ENCODE measurements around the gene TGM6.

Gene TGM6

DNA sequence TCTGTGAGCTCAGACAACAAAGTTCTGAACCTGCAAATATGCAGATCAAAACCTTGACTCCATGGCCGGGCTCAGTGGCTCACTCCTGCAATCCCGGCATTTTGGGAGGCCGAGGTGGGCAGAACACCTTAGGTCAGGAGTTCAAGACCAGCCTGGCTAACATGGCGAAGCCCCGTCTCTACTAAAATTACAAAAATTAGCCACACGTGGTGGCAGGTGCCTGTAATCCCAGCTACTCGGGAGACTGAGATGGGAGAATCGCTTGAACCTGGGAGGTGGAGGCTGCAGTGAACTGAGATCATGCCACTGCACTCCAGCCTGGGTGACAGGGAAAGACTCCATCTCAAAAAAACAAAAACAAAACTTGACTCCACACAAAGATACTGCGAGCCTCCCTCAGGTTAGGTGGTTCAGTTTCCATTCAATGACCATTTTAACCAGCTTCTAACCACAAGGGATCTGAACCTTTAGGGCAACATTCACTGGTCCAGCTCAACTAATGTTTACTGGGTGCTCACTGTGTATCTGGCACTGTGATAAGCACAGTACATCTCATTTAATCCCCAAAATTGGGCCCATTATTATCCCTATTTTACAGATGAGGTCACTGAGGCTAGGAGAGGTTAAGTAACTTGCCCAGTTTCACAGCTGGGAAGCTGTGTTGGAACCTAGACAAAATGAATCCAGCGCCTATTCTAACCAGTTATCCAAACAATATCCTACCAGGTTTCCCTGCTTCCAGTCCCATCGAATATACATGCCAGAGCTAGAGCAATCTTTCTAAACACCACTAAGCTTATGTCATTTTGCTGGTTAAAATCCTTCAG lies 88.1 kb downstream of the TGM6 start:
- TF ChIP-seq, protein P1, sequence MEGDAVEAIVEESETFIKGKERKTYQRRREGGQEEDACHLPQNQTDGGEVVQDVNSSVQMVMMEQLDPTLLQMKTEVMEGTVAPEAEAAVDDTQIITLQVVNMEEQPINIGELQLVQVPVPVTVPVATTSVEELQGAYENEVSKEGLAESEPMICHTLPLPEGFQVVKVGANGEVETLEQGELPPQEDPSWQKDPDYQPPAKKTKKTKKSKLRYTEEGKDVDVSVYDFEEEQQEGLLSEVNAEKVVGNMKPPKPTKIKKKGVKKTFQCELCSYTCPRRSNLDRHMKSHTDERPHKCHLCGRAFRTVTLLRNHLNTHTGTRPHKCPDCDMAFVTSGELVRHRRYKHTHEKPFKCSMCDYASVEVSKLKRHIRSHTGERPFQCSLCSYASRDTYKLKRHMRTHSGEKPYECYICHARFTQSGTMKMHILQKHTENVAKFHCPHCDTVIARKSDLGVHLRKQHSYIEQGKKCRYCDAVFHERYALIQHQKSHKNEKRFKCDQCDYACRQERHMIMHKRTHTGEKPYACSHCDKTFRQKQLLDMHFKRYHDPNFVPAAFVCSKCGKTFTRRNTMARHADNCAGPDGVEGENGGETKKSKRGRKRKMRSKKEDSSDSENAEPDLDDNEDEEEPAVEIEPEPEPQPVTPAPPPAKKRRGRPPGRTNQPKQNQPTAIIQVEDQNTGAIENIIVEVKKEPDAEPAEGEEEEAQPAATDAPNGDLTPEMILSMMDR (IDR thresholded peaks at IDR 0.05; ENCODE audit: low read depth, low read length), result no peak
- peak overlapping the region; percentile 77 for H3K4me3 ChIP-seq (ENCODE audit: low read depth, low read length)

DNA sequence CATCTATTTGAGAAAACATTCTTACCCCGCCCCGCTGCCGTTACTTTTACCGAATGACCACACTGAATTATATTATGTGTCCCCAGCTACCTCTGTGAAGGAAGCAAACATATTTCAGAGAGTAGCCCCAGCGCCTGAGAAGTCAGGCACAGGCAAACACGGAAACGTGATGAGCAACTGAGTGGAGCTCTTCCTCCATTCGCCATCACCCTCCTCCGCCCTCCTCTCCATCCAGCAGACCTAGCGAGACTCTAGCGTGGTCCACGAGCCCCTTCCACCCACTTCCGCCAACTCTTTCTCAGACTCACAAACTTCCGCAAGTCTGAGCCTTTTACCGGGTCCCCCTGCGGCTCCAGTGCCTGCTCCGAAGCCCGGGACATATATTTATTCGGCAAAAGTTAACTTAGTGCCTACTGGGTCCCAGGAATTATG lies 89.3 kb downstream of the TGM6 start:
- TF ChIP-seq, protein P1 (IDR thresholded peaks at IDR 0.05; ENCODE audit: low read depth, low read length), result no peak
- H3K4me3 ChIP-seq (ENCODE audit: low read depth, low read length), result peak overlapping the region; percentile 77

DNA sequence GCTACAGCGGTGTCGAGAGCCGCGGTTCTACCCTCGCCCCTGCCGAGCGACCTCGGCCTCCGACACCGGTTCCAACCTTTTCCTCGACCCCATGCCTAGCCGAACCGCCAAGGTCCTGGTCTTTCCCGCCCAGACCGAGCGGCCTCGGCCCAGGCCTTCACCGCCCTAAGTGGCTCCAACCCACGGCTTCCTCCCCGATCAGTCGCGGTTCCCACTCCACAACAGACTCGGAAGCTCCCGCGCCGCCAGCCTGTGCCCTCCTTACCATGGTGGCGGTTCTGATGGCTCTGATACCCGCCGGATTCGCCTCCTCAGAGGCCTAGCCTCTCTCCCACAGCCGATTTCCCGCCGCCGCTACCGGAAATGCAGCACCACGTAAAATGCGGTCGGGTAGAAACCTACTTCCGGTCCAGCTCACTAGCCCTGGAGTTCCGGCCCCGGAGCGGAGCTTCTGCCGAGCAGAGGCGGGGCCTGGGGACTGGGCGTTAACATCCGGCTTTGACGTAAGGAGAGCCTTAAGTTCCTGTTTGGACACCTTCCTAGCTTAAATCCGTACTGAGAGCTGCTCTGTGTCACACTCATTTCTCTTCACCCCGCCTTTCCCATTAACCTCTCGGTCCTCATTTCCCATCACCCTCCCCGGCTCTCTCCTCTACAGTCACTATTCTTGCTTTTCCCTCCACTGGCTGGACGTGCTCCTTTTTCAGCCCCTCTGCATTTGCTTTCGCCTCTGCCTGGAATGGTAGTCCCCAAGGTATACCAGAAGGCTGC lies 89.9 kb downstream of the TGM6 start, which contains the start of gene SNRPB:
SNRPB (minus strand) TSS at position 367 of the 771 bp plus-strand sequence; CDS start at position 268, 99 bp downstream.
- TF ChIP-seq, protein P1 (IDR thresholded peaks at IDR 0.05; ENCODE audit: low read depth, low read length), result no peak
- peak within 1 kb of the TSS; percentile 77 for H3K4me3 ChIP-seq (ENCODE audit: low read depth, low read length)

DNA sequence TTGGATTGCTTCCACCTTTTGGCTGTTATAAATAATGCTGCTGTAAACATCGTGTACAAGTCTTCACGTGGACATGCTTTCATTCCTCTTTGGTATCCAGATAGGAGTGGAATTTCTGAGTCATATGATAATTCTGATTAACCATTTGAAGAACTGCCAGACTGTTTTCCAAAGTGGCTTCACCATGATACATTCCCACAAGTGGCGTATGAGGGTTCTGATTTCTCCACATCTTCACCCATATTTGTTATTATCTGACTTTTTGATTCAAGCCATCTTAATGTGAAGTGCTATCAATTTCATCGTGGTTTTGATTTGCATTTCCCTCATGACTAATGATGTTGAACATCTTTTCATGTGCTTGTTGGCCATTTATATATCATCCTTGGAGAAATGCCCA lies 92.8 kb downstream of the TGM6 start:
- TF ChIP-seq, protein P1 (IDR thresholded peaks at IDR 0.05; ENCODE audit: low read depth, low read length), result no peak
- H3K4me3 ChIP-seq (ENCODE audit: low read depth, low read length), result no peak overlapping the region

DNA sequence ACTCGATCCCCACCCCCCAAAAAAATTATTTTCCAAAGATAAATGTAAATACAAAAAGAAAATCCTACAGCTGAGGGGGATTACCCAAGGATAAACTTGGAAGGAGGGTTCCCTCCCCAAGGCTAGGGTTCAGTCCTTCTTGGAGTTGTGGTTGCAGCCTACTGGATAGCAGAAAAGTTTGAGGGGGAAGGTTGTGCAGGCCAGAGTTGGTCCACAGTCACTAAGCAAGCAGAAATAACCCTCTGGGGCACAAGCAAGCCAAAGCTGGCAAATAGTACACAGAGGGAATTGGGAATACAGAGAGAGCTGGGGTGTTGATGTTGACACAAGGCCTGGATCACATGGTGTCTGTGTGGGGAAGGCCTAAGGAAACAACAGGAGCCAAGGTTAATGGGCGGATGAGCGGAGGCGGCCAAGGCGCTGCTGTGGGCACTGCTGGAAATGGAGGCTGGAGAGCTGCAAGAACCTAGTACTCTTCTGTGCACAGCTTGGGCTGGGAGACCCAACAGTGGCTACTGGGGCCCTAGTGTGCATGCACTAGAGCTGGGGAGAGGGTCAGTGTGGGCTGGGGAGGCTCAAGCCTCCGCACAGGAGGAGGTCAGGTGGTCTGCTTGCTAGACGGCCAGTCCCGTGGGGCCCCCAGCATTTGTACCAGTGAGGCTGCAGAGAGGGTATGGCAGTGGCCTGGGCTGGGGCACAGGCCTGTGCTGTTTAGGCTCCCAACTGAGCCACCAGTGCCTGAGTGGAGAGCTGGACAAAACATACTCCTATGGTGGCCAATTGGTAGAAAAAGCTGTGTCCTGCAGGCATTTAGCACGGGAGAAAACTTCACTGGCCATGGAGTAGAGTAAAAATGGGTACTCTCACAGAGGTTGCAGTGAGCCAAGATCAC lies 95.4 kb downstream of the TGM6 start:
- H3K4me3 ChIP-seq (ENCODE audit: low read depth, low read length), result no peak overlapping the region
- TF ChIP-seq, protein P1 (IDR thresholded peaks at IDR 0.05; ENCODE audit: low read depth, low read length), result no peak

DNA sequence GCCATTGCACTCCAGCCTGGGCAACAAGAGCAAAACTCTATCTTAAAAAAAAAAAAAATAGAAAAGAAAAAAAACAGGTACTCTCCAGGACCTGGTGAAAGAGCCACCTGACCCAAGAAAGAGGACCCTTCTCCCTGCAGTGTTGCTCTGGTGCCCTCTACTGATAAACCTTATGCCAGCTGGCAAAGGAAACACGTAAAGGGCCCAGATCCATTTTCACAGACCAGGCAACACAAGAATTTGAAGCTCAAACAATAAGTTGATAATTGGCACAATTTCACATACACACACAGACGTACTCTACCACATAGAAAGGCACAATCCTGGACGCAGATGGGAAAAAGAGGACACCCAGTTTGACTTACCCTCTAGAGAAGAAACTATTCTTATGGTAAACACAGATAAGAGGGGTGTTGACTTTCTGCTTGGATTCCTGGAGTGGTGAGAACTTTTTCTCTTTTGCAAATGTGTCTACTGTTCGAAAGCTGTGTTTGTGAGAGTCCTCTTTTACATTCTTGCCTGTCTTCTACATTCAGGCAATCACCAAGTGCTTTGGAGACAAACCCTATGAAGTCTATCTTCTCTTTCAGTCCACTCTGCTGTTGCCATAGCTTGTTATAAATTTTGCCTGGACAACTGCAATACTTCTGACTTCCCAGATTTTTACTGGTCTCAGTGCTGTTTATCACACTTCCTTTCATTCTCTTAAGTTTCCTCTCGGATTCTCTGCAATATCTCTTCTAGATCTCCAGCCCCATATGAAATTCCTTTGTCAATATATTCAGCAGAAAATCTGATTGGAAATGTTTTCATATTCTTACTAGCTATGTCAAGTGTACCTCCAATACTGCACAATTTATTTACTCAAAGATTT lies 96.3 kb downstream of the TGM6 start:
- H3K4me3 ChIP-seq (ENCODE audit: low read depth, low read length), result no peak overlapping the region
- TF ChIP-seq, protein P1 (IDR thresholded peaks at IDR 0.05; ENCODE audit: low read depth, low read length), result no peak

Measured in WI38 (cell line).